ENCODE measurements around the gene RBM6. TPM values are rescaled to one million over a fixed set of nuclear protein-coding genes. Genes with fewer than 3 reads are reported as not detected.

The RBM6 gene
- 36.8 and 52.1 TPM in 2 replicates for total RNA-seq

GRCh38 chr3:49939858-49940666 lies at the start of gene RBM6:
RBM6 (plus strand) TSS chr3:49940150; CDS start chr3:49962642, 22,492 bp downstream.

DNA sequence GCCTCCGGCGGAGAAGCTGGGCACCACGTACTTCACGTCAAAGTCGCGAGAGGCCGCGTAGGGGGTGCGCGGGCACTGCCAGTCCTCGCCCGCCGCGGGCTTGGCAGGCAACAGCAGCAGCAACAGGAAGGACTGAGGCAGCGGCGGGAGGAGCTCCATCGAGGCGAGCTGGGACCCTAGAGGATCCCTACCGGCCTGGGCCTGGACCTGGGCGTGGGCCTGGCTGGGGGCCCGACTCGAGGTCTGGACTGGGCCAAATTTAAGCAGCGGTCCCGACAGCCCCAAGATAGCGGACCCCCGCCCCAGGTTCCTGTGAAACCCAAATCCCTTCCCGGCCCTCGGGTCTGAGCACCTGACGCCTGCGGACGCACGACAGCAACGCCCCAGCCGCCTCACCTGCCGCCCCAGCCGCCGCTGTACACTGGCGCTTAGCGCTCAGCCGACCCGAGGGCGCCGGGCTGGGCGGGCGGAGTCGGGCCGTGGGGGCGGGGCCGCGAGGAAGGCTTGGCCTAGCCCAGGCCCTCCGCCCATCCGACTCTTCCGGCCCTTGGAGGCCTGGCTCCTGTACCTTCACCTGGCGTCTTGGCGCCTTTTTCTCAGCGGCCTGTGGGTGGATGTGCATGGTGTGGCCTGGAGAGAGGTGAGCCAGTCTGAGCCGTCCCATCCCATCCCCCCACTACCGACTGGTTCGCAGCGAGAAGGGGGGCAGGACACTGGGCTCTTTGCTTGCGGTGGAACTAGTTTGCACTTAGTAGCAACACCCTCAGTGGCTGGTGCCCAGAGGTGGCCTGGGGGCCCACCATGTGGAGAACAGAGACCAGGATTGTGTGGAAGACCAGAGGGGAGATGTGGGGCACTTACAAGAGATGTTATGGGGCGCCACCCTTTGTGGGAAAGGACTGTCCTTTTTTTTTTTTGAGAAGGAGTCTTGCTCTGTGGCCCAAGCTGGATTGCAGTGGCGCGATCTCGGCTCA lies 36.2 kb upstream of the RBM6 start, which contains the start of gene MST1R:
MST1R (minus strand) TSS at position 423 of the 974 bp plus-strand sequence; CDS start at position 159, 264 bp downstream.

GRCh38 chr3:49929291-49930167 lies 10.4 kb upstream of the RBM6 start, which contains the start of gene MON1A:
MON1A (minus strand) TSS chr3:49929811; CDS start chr3:49913346, 16,465 bp downstream.

GRCh38 chr3:50088725-50089608 lies 149.0 kb downstream of the RBM6 start, which contains the start of gene RBM5:
RBM5 (plus strand) TSS chr3:50088919; CDS start chr3:50090435, 1,516 bp downstream.

Other genes starting within 250 kb of the RBM6 start
- 0.28 TPM in 1 of 2 replicates, not detected in the other for gene AMIGO3, start 220.5 kb upstream of the RBM6 start, total RNA-seq
- gene GMPPB, start 216.2 kb upstream of the RBM6 start, total RNA-seq = 28.5 and 70.7 TPM in 2 replicates
- 27.6 and 39.5 TPM in 2 replicates for gene IP6K1, start 153.6 kb upstream of the RBM6 start, total RNA-seq
- not detected in 2 replicates for gene CDHR4, start 140.3 kb upstream of the RBM6 start, total RNA-seq
- gene INKA1, start 136.9 kb upstream of the RBM6 start, total RNA-seq = 4.6 and 5.4 TPM in 2 replicates
- 24.7 and 55.2 TPM in 2 replicates for gene UBA7, start 126.2 kb upstream of the RBM6 start, total RNA-seq
- gene TRAIP, start 83.6 kb upstream of the RBM6 start, total RNA-seq = 1.4 and 9.0 TPM in 2 replicates
- under 0.01 TPM in 1 of 2 replicates, not detected in the other for gene CAMKV, start 70.2 kb upstream of the RBM6 start, total RNA-seq
- 0.85 and 0.96 TPM in 2 replicates for gene MST1R, start 36.3 kb upstream of the RBM6 start, total RNA-seq
- gene MON1A, start 10.3 kb upstream of the RBM6 start, total RNA-seq = 12.7 and 19.2 TPM in 2 replicates
- gene RBM5, start 148.8 kb downstream of the RBM6 start, total RNA-seq = 93.3 and 94.7 TPM in 2 replicates
- 1.7 and 1.9 TPM in 2 replicates for gene SEMA3F, start 215.2 kb downstream of the RBM6 start, total RNA-seq